ENCODE data around the gene PDZRN4. TPM values are rescaled to one million over a fixed set of nuclear protein-coding genes. Genes with fewer than 3 reads are reported as not detected.
"Not testable (repeated sequence)": the region's sequence is repeated elsewhere in the genome, so short reads cannot be mapped to it uniquely, and the experiment has no call there.

The PDZRN4 gene
- total RNA-seq, 1 experiment from 2014 or later = not detected

GRCh38 chr12:41509271-41510055, 321.3 kb downstream of the PDZRN4 start:
- DNase-seq (ENCODE audit: low spot score) = no peak

GRCh38 chr12:41510470-41510869, 322.4 kb downstream of the PDZRN4 start:
- no peak for DNase-seq (ENCODE audit: low spot score)

GRCh38 chr12:41511247-41511646, 323.1 kb downstream of the PDZRN4 start:
- no peak for DNase-seq (ENCODE audit: low spot score)

- no peak for DNase-seq (ENCODE audit: low spot score)
These were observed 324.4 kb downstream of the PDZRN4 start for GRCh38 chr12:41512497-41512896.

- no peak for DNase-seq (ENCODE audit: low spot score)
These were observed 326.1 kb downstream of the PDZRN4 start for GRCh38 chr12:41514021-41514777.

GRCh38 chr12:41514907-41515306, 326.8 kb downstream of the PDZRN4 start:
- DNase-seq (ENCODE audit: low spot score) = peak; percentile 12

GRCh38 chr12:41515953-41516352, 327.8 kb downstream of the PDZRN4 start:
- DNase-seq (ENCODE audit: low spot score) = no peak

GRCh38 chr12:41520869-41521268, 332.7 kb downstream of the PDZRN4 start:
- no peak for DNase-seq (ENCODE audit: low spot score)

- peak; percentile 17 for DNase-seq (ENCODE audit: low spot score)
These were observed 333.8 kb downstream of the PDZRN4 start for GRCh38 chr12:41521872-41522379.

- no peak for DNase-seq (ENCODE audit: low spot score)
These were observed 338.9 kb downstream of the PDZRN4 start for GRCh38 chr12:41527062-41527461.

- no peak for DNase-seq (ENCODE audit: low spot score)
These were observed 339.5 kb downstream of the PDZRN4 start for GRCh38 chr12:41527534-41528116.

- no peak for DNase-seq (ENCODE audit: low spot score)
These were observed 340.8 kb downstream of the PDZRN4 start for GRCh38 chr12:41528874-41529273.

- DNase-seq (ENCODE audit: low spot score) = no peak
These were observed 342.3 kb downstream of the PDZRN4 start for GRCh38 chr12:41530441-41530840.

- DNase-seq (ENCODE audit: low spot score) = no peak
These were observed 343.2 kb downstream of the PDZRN4 start for GRCh38 chr12:41531147-41531829.

GRCh38 chr12:41532072-41532471, 344.0 kb downstream of the PDZRN4 start:
- DNase-seq (ENCODE audit: low spot score) = no peak

GRCh38 chr12:41536813-41537490, 348.8 kb downstream of the PDZRN4 start:
- DNase-seq (ENCODE audit: low spot score) = no peak

- no peak for DNase-seq (ENCODE audit: low spot score)
These were observed 349.4 kb downstream of the PDZRN4 start for GRCh38 chr12:41537522-41537921.

- no peak for DNase-seq (ENCODE audit: low spot score)
These were observed 357.6 kb downstream of the PDZRN4 start for GRCh38 chr12:41545761-41546160.

- not testable (repeated sequence) for DNase-seq (ENCODE audit: low spot score)
These were observed 359.0 kb downstream of the PDZRN4 start for GRCh38 chr12:41547071-41547470.

GRCh38 chr12:41548926-41549325, 360.8 kb downstream of the PDZRN4 start:
- no peak for DNase-seq (ENCODE audit: low spot score)

GRCh38 chr12:41552588-41552987, 364.5 kb downstream of the PDZRN4 start:
- DNase-seq (ENCODE audit: low spot score) = no peak
